ENCODE results near the gene TMEM44. TPM values are rescaled to one million over a fixed set of nuclear protein-coding genes. Genes with fewer than 3 reads are reported as not detected.
A peak's percentile ranks its signal among the peaks of the same experiment; 100 is the strongest.

The TMEM44 gene
- total and polyA plus RNA-seq, 9 of the 15 experiments (the other 6 are each of a cell fraction or from before 2014, with no cell fraction given), result 0.53 to 18.1 (median 11.3) TPM

DNA sequence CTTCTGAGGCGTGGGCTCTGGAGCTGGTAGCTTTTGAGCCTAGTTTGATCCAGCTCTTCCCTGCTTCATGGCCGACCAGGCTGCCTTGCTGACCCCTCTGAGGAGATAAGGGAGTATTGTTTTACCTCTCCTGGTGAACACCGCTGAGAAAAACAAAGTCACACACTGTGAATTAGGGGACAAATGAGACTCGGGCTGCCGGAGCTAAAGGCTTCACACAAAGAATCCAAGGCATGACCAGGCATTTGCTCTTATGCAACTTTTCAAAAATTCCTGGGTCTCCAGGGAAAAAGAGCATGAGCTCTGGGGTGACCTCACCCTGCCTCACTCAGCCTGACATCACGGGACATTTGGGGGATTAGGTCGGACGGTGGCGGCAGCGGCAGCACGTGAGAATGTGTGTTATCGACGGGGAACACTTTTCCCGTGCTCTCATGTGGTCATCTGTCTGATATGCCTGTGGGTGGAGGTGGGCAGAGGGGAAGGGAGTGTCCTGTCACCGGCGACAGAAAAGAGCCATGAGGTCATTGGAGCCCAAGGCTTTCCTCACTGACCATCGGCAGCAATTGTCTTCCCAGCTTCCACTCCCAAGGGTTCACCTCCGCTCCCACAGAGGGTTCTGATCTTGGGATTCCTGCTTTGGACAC lies 61.0 kb downstream of the TMEM44 start (continued):
- TF ChIP-seq TEAD1 (CRISPR knock-in tag; IDR thresholded peaks at IDR 0.05) (peak; percentile 49 to 87; a peak in 2 of 4 replicates), NFRKB (IDR thresholded peaks at IDR 0.05; ENCODE audit: low read depth) (0 out of 2 replicates have a peak, but pooled peaks have one; percentile 33), ZNF224 (CRISPR knock-in tag; IDR thresholded peaks at IDR 0.05) (no peak), RHOXF2B (CRISPR knock-in tag; conservative IDR thresholded peaks at IDR 0.05) (no peak), EP300 (IDR thresholded peaks at IDR 0.05; ENCODE audit: low read length) (peak; percentile 87), ZNF184 (CRISPR knock-in tag; IDR thresholded peaks at IDR 0.05) (no peak), CTCF (IDR thresholded peaks at IDR 0.05 in 2 of 3, conservative IDR thresholded peaks at IDR 0.05 in 1 of 3; ENCODE audit: insufficient read depth in 2 of 3, low read depth in 1 of 3, low read length in 3 of 3) (no peak), CREB1 (IDR thresholded peaks at IDR 0.05) (peak; percentile 91), CREB1 (CRISPR knock-in tag; IDR thresholded peaks at IDR 0.05) (peak; percentile 84; the same call in 1 of the 2 replicates), CBFA2T2 (conservative IDR thresholded peaks at IDR 0.05) (peak; percentile 87), ZBTB40 (IDR thresholded peaks at IDR 0.05) (0 out of 2 replicates have a peak, but pooled peaks have one; percentile 35), ZBTB40 (CRISPR knock-in tag; IDR thresholded peaks at IDR 0.05) (no peak), PML (IDR thresholded peaks at IDR 0.05; ENCODE audit: low read length) (peak; percentile 78)
- TF ChIP-seq, protein P1, sequence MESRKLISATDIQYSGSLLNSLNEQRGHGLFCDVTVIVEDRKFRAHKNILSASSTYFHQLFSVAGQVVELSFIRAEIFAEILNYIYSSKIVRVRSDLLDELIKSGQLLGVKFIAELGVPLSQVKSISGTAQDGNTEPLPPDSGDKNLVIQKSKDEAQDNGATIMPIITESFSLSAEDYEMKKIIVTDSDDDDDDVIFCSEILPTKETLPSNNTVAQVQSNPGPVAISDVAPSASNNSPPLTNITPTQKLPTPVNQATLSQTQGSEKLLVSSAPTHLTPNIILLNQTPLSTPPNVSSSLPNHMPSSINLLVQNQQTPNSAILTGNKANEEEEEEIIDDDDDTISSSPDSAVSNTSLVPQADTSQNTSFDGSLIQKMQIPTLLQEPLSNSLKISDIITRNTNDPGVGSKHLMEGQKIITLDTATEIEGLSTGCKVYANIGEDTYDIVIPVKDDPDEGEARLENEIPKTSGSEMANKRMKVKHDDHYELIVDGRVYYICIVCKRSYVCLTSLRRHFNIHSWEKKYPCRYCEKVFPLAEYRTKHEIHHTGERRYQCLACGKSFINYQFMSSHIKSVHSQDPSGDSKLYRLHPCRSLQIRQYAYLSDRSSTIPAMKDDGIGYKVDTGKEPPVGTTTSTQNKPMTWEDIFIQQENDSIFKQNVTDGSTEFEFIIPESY (CRISPR knock-in tag; IDR thresholded peaks at IDR 0.05), result 0 out of 2 replicates have a peak, but pooled peaks have one; percentile 25
- TF ChIP-seq, protein P2, sequence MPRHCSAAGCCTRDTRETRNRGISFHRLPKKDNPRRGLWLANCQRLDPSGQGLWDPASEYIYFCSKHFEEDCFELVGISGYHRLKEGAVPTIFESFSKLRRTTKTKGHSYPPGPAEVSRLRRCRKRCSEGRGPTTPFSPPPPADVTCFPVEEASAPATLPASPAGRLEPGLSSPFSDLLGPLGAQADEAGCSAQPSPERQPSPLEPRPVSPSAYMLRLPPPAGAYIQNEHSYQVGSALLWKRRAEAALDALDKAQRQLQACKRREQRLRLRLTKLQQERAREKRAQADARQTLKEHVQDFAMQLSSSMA (CRISPR knock-in tag; IDR thresholded peaks at IDR 0.05), result no peak
